ENCODE data around the gene SAMD8.

Gene SAMD8

GRCh38 chr10:75111365-75111906, at the start of gene SAMD8:
Gene SAMD8 (plus strand): TSS chr10:75111656. CDS start chr10:75150529, 38,873 bp downstream.
- DNase-seq = peak; percentile 92

- DNase-seq = no peak
Observed at GRCh38 chr10:75061709-75062505, 49.5 kb upstream of the SAMD8 start.

GRCh38 chr10:75062506-75063299, 48.8 kb upstream of the SAMD8 start:
- no peak for DNase-seq

GRCh38 chr10:75063461-75064230, 47.8 kb upstream of the SAMD8 start:
- no peak for DNase-seq

GRCh38 chr10:75065076-75065475, 46.4 kb upstream of the SAMD8 start:
- no peak for DNase-seq

- DNase-seq = no peak
Observed at GRCh38 chr10:75066271-75066670, 45.2 kb upstream of the SAMD8 start.

GRCh38 chr10:75067272-75067671, 44.2 kb upstream of the SAMD8 start:
- DNase-seq = no peak

- DNase-seq = no peak
Observed at GRCh38 chr10:75068523-75068922, 42.9 kb upstream of the SAMD8 start.

GRCh38 chr10:75070476-75070875, 41.0 kb upstream of the SAMD8 start:
- no peak for DNase-seq

- peak; percentile 45 for DNase-seq
Observed at GRCh38 chr10:75070961-75071428, 40.5 kb upstream of the SAMD8 start.

- DNase-seq = no peak
Observed at GRCh38 chr10:75071756-75072155, 39.7 kb upstream of the SAMD8 start.

- DNase-seq = no peak
Observed at GRCh38 chr10:75072727-75073126, 38.7 kb upstream of the SAMD8 start.

GRCh38 chr10:75073442-75073841, 38.0 kb upstream of the SAMD8 start:
- DNase-seq = no peak

GRCh38 chr10:75074711-75075445, 36.6 kb upstream of the SAMD8 start:
- DNase-seq = no peak

GRCh38 chr10:75076348-75076747, 35.1 kb upstream of the SAMD8 start:
- DNase-seq = no peak

- no peak for DNase-seq
Observed at GRCh38 chr10:75079436-75080083, 31.9 kb upstream of the SAMD8 start.

- no peak for DNase-seq
Observed at GRCh38 chr10:75080554-75080953, 30.9 kb upstream of the SAMD8 start.

GRCh38 chr10:75081379-75081778, 30.1 kb upstream of the SAMD8 start:
- DNase-seq = no peak

- no peak for DNase-seq
Observed at GRCh38 chr10:75083972-75084833, 27.3 kb upstream of the SAMD8 start.

- no peak for DNase-seq
Observed at GRCh38 chr10:75084834-75085384, 26.5 kb upstream of the SAMD8 start.
